NK-92 (cell line): Measurements from ENCODE around the gene CNTRL.
"Not testable (repeated sequence)": the region's sequence is repeated elsewhere in the genome, so short reads cannot be mapped to it uniquely, and the experiment has no call there.

Experiments
- DNase-seq: peaks from one replicate; lab custom pipeline; 2025; ENCODE audit not compliant: unreplicated experiment; lab: John Stamatoyannopoulos, UW

The CNTRL gene

DNA sequence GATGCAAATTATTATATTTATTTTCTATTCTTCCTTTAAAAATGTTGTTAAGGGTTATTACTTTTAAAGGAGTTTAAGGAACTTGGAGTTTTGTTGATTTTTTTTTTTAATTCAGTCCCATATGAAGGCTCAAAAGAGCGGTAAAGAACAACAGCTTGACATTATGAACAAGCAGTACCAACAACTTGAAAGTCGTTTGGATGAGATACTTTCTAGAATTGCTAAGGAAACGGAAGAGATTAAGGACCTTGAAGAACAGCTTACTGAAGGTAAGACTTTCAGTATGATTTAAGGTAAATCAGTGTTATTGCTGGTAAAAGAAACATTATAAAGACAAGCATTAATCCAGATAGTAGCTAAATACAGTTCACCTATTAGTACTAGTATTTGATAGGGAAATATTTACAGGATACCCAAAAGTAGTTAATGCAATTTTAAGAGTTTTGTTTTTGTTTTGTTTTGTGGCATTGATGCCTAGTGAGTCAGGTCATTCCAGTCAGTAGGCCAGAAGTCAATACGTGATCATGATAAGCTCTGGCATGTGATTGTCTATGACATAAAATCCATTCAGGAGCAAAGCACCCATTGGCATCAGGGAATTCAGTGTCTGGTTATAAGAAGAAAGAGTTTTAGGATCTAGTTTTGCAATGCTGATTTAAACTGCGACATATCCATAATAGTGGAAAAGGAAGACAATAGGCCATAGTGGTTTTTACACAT, 49.2 kb downstream of the CNTRL start:
- no peak for DNase-seq

GRCh38 chr9:121125590-121125989, 50.8 kb downstream of the CNTRL start:
- no peak for DNase-seq

DNA sequence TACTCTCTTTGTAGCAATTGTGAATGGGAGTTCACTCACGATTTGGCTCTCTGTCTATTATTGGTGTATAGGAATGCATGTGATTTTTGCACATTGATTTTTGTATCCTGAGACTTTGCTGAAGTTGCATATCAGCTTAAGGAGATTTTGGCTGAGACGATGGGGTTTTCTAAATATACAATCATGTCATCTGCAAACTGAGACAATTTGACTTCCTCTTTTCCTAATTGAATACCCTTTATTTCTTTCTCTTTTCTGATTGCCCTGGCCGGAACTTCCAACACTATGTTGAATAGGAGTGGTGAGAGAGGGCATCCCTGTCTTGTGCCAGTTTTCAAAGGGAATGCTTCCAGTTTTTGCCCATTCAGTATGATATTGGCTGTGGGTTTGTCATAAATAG, 54.6 kb downstream of the CNTRL start:
- not testable (repeated sequence) for DNase-seq

DNA sequence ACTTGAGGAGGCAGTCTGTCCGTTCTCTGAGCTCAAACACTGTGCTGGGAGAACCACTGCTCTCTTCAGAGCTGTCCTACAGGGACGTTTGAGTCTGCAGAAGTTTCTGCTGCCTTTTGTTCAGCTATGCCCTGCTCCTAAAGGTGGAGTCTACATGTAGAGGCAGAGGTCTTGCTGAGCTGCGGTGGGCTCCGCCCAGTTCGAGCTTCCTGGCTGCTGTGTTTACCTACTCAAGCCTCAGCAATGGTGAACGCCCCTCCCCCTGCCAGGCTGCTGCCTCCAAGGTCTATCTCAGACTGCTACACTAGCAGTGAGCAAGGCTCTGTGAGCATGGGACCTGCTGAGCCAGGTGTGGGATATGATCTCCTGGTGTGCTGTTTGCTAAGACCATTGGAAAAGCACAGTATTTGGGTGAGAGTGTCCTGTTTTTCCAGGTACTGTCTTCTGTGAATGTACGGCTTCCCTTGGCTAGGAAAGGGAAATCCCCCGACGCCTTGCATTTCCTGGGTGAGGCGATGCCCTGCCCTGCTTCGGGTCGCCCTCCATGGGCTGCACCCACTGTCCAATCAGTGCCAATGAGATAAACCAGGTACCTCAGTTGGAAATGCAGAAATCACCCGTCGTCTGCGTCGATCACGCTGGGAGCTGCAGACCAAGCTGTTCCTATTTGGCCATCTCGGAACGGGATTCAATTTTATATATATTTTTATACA, 58.5 kb downstream of the CNTRL start:
- DNase-seq, result no peak

DNA sequence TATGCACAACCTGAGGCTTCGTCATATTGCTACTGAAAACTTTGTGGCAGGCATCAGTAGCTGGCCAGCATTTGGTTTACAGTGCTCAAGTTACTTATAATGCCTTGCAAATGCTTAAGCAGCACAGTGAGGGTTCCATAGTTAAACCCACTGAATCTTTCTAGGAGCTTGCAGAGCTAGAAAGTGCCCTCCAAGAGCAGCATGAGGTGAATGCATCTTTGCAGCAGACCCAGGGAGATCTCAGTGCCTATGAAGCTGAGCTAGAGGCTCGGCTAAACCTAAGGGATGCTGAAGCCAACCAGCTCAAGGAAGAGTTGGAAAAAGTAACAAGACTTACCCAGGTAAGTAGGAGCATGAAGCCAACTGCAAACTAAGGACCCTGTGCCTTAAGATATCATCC, 60.9 kb downstream of the CNTRL start:
- no peak for DNase-seq

GRCh38 chr9:121138561-121138960, 63.8 kb downstream of the CNTRL start:
- DNase-seq, result no peak

DNA sequence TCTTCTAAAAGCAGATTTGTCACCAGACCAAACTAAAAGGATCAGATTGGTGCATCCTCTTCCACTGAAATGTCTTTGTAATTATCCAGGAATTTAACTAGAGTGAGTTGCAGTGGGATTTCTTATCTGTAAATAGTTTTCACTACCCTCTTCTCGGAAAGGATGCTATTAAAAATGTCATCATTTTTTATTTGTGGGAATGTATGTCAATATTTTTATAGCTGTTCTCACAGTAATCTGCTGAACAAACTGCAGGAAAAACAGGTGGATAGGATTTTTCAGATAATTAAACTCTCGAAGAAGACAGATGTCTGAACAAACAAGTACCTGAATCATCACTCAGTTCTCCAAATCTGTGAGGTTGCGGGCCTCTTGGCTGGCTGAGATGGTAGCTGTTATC, 64.2 kb downstream of the CNTRL start:
- no peak for DNase-seq

DNA sequence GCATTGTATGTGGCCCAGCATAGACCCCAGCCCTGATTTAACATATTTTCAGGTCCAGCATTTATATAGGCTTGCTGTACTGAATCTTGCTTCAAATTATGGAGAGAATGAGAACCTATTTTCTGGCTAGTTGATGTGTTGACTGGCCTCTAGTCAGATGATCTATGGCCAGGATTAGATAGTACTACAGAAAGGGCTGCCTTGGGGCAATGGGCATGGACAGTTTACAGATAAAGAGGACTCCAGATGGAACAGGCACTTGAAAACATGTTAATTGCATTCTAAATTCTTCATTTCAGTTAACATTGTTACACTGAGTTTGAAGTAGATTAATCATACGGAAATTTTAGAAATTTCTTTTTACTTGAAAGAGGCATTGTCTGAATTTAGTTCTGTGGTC, 65.4 kb downstream of the CNTRL start:
- no peak for DNase-seq

- DNase-seq, result no peak
These were observed 66.6 kb downstream of the CNTRL start for GRCh38 chr9:121141306-121141705.

GRCh38 chr9:121141706-121142105, 67.0 kb downstream of the CNTRL start:
- DNase-seq, result no peak

- DNase-seq, result no peak
These were observed 69.0 kb downstream of the CNTRL start for GRCh38 chr9:121143771-121144170.

DNA sequence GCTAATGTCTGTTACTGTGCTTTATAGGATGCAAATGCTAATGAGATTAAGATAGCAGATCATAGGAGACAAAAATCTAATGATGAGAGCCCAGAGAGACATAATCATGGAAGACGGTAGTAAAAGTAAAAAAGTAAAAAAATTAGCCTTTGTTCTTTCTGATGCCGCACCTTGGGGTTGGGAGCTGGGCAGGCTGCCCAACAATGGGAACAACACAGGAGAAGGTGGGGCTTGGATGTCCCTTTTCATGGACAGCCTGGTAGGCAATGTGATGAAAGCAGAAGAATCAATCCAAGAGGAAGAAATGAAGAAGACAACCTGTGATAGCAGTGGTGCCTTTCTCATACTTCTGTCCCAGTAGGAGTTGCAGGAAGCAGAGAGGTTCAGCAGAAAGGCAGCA, 69.7 kb downstream of the CNTRL start:
- no peak for DNase-seq

DNA sequence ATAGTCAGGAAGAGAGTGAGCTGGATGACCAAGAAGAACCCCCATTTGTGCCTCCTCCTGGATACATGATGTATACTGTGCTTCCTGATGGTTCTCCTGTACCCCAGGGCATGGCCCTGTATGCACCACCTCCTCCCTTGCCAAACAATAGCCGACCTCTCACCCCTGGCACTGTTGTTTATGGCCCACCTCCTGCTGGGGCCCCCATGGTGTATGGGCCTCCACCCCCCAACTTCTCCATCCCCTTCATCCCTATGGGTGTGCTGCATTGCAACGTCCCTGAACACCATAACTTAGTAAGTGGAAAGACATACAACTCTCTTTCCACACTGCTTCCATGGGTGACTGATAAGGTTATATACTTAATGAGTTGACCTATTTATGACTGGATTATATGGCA, 75.4 kb downstream of the CNTRL start:
- DNase-seq, result no peak

DNA sequence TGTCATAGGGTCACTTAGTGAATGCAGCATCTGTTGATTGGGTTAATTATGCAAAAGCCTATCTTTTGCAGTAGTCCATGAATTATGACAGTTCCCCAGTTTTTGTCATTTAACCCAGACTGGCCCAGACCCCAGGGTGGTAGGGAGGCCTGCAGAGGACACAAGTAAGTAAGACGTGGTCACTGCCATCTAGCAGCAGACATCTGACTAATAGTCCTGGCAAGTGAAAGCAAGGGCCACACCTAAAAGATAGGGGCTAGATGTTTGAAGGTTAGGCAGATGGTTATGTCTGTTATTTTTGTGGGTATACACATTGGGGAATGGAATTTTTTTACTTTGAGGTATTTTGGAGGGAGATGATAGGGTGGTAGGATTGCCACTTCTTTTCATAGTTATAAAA, 78.9 kb downstream of the CNTRL start:
- DNase-seq, result no peak

GRCh38 chr9:121154782-121155181, 80.0 kb downstream of the CNTRL start:
- no peak for DNase-seq

DNA sequence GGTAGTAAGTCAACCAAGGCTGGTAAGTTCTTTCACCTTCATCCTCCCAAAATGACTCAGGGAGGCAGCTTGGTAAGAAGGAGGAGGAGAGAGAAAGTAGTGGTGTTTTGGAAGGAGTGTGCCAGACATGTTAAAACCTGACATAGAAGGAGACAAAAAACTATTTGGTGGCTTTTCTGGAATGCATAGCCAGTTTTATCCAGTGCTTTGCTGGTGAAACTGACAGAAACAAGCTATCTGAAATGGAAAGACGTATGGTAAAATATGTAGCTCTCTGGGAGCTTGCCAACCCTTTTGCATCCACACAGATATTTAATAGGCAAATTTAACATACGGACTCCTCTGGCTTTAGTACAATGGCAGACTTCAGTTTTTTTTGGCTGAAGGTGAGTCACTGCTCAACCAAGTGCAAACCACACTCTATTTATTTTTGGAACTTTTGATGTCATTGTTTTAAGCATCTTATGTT, 81.5 kb downstream of the CNTRL start:
- no peak for DNase-seq

GRCh38 chr9:121157939-121158338, 83.2 kb downstream of the CNTRL start:
- DNase-seq, result no peak

DNA sequence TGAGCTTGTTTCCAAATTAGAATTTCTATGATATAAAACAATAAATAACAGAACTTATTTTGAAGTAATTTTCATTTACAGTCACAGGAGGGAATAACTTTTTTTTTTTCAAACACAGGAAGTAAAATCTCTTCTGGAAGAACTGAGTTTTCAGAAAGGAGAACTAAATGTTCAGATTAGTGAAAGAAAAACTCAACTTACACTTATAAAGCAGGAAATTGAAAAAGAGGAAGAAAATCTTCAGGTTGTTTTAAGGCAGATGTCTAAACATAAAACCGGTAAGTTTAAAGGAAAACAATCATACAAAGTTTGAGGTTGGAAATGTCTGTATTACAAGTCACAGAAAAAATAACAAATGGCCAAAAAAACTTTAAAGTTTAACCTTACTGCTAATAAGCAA, 85.3 kb downstream of the CNTRL start:
- DNase-seq, result no peak

- DNase-seq, result no peak
These were observed 93.3 kb downstream of the CNTRL start for GRCh38 chr9:121168052-121168451.

GRCh38 chr9:121169094-121169601, 94.4 kb downstream of the CNTRL start:
- no peak for DNase-seq

- DNase-seq, result no peak
These were observed 96.5 kb downstream of the CNTRL start for GRCh38 chr9:121171236-121171635.

DNA sequence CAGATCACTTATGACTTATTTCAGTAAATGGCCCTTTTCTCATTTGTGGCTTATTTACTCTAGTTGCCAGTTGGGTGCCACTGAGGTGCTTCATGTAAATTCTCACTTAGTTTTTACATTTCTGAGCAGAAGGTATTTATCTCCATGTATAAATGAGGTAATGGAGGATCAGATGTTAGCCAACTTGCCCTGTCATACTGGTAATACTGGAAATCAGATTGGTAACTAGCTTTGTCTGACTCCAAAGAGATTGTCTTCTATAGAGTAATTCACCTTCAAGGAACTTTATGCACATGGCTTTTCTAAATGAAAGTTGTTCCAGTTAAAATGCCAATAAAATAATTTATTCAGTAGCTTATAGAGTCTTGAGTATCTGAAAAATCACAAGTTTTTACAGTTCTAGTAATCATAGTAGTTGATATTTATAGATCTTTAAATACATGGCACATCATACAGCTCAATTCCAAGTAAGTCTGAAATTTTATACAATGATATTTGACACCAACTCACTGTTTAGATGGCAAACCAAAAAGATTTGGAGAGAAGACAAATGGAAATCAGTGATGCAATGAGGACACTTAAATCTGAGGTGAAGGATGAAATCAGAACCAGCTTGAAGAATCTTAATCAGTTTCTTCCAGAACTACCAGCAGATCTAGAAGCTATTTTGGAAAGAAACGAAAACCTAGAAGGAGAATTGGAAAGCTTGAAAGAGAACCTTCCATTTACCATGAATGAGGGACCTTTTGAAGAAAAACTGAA, 98.2 kb downstream of the CNTRL start:
- DNase-seq, result no peak
